HT-29 (cell line): ENCODE data around the gene MED27. TPM values are rescaled to one million over a fixed set of nuclear protein-coding genes. Genes with fewer than 3 reads are reported as not detected.
"Not testable (repeated sequence)": the region's sequence is repeated elsewhere in the genome, so short reads cannot be mapped to it uniquely, and the experiment has no call there.

Experiments used
- DNase-seq: peaks from one replicate; pipeline ENCODE4 v3.0.0-alpha.2; 2015; ENCODE audit warnings: low spot score
- total RNA-seq: library from RNA; depleted of rRNA; stranded (reverse); fragments of >200 nt; shearing (Covaris generic); gene quantifications from 2 replicates; pipeline ENCODE4 v1.2.3, GENCODE V29; 2014

Gene MED27
- total RNA-seq, 1 experiment from 2014 or later: 26.7 TPM

- no peak for DNase-seq
These were observed 59.4 kb downstream of the MED27 start for GRCh38 chr9:132020272-132020671.

GRCh38 chr9:132019702-132020101, 60.0 kb downstream of the MED27 start:
- DNase-seq: no peak

DNA sequence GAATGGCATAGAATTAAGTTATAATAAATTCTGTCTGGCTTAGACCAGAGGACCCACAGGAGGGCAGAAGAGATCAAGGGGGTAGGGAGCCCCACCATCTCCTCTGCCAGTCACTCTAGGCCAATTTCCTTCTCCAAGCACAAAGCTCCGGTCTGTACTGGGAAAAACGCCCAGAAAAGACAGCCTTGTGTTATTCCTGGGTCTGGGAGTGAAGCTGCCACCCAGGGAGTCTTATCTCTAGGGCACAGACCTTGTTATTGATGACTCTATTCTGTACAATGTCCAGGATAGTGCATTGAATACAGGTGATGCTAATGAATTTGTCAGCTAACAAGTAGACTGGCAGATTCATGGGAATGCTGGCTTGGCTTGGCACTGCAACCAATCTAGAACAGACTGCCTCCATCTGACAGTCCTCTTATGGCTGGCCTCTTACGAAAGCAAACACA, 60.7 kb downstream of the MED27 start:
- DNase-seq: no peak

GRCh38 chr9:132016456-132016855, 63.2 kb downstream of the MED27 start:
- DNase-seq: no peak

DNA sequence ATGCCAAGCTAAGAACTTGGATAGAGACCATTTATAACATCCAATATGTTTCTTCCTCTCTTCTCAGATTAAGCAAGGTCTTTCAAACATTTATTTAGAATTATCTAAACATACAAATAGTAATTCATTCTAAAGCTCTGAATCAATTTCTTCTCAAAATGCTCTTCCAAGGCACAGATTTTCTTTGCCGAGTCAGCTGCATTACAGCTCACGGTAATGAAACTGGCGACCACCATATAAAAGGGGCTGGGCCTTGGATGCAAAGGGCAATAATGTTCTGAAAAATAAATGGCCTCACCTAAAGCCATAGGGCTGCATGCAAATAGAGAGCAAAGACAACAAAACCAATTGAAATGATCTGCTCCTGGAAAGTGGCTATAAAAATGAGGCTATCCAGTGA, 63.8 kb downstream of the MED27 start:
- no peak for DNase-seq

GRCh38 chr9:132014218-132014805, 65.4 kb downstream of the MED27 start:
- DNase-seq: no peak

DNA sequence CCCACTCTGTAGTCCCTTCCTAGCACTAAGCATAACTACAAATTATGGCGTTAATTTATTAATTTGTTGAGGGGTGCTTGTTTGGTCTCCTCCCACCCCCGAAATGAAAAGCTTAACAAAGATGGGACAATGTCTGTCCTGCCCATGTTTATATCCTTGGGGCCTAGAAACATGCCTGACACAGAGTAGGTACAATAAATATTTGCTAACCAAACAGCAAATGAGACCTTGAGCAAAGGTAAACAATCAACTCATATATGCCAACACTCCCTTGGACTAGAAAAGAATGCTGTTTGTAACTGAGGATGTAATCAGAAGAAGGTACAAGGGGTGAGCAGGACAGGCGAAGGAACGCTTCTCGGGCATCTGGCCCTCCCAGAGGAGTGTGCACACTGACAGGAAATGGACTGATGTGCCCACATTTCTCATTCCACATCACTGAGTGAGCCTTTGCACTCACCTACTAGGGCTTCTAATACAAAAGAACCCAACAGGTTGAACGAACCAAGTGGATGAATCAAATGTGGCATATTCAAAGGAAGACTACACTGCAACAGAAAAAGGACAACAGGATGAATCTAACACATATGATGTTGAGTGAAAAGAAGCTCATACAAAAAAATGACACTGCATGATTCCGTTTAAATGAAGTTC, 66.8 kb downstream of the MED27 start:
- DNase-seq: no peak

DNA sequence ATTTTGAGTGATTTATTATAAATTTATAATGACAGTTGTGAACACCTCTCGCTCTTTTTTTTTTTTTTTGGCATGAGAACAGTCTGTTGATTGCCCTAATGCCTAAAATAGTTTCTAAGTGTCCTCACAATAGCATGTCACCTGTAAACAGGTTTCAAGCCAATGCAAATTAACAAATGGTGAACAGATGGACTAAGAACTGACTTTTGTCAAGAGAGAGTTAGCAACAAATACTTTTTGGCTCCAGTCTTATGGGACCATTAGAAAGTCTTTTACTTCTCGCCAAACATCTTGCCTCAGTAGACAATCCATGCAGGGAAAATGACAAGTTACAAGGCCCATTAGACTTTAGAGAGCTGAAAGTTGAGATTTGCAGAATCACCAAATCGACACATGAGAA, 67.8 kb downstream of the MED27 start:
- DNase-seq: no peak

GRCh38 chr9:132011309-132011708, 68.4 kb downstream of the MED27 start:
- no peak for DNase-seq

GRCh38 chr9:132010201-132010600, 69.5 kb downstream of the MED27 start:
- DNase-seq: not testable (repeated sequence)

DNA sequence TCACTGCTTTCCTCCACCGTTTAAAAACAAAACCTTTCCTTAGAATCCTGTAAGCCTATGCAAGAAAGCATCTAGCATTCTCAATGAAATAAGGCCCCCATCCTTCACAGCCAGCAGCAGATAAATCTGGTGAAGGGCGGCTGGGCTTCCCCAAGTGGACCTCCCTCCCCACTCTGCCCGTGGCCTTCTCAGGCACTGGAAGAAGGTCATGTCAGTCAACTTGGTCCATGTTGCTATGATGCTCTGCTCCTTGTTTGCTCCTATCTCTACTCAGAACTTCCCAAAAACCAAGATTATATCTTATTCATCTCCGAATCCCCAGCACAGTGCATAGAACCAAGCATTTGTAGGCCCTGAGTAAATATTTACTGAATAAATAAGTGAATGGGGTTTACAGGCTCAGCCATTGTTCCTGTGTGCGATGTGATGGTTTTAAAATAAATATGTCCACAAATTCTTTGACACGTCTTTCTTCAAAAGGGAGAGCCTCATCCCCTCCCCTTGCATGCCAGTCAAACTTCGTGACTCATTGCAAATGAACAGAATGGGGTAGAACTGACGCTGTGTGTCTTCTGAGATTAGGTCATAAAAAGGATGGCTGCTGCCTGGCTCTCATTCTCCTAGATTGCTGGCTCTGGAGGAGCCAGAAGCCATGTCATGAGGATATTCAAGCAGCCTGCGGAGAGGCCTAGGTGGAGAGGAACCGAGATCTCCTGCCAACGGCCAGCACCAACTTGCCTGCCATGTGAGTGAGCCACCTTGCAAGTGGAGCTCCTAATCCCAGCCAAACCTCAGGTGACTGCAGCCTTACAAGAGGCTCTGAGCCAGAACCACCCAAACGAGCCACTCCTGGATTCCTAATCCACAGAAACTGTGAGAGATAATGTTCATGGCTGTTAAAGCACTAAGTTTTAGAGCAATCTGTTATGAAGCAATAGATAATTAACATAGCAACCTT, 70.5 kb downstream of the MED27 start:
- no peak for DNase-seq

DNA sequence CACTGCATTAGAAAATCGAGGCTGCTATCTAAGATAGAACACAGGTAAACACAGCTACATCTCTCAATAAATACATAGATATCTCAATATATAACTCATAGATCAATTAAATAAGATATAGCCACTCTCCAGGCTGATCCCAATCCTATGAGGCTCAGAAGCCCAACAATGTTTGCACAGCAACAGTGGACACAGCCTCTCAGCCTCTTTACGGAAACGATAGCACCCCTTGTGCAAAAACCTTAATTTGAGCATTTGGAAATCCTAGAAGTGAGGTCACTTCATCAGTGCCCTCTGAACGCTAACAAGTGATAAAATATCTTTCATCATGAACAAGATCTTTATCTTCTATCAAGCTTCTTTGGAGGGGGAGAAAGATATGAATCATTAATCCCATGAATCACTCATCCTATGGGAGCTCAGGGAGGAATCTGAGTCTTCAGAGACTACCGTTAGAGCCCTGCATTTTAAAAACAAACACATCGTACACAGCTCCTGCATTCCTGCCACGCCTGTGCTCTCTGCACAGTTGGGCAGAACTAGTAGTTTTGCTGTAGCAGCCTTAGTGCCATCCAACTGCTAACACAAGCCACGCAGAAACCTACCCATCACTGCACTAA, 71.4 kb downstream of the MED27 start:
- DNase-seq: no peak

- no peak for DNase-seq
These were observed 72.2 kb downstream of the MED27 start for GRCh38 chr9:132007371-132008025.

GRCh38 chr9:132006677-132007370, 72.8 kb downstream of the MED27 start:
- no peak for DNase-seq

DNA sequence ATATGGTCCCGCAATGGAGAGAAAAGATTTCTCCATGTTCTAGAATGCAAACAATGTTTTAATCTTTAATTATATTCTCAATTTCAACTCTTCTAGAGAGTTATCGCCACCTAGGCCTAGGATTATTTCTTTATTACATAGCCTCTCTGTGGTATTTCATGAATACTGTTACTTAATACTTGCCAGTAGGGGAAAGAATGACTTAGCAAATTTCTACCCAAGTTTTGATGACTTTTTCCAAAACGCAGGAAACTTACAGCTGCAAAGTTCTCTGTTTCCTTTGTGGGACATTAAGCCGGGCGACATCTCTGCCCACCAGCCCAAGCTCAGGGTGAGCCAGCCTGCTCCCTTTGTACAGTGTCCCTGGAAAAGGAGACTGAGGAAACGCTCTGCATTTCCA, 73.8 kb downstream of the MED27 start:
- no peak for DNase-seq

DNA sequence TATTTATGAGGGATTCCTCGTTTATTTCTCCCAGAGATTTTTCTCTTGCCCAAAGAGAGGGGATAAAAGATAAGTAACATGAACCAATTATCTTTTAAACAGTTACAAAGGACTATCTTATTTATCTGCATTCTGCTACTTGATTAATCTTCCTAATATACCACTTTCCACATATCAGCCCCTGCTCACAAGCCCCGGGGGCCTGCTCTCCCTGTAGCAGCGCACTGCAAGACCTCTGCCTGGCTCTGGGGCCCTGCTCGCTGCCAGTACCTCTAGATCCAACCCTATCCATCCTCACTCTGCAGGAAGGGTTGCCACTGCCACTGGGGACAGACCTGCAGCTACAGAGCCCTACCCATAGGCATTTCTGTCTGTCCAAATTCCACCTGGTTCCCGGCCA, 75.3 kb downstream of the MED27 start:
- no peak for DNase-seq

DNA sequence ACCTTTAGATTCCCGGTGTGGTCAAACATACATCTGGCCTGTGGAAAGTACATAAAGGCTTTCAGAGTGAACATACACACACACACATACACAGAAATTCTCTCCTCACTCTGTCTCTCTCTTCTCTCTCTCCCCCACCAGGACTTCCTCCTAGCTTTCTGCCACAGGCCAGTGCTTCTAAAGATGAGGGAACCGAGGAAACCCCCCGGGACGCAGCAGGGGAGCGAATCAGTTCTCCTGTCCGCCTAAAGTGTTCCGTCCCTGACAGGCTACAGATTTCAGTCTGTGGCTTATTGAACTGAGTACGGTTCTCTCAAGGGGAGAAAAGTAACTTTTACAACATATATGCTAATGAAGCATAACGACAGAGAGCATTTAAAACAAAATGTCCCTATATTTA, 75.8 kb downstream of the MED27 start:
- no peak for DNase-seq

DNA sequence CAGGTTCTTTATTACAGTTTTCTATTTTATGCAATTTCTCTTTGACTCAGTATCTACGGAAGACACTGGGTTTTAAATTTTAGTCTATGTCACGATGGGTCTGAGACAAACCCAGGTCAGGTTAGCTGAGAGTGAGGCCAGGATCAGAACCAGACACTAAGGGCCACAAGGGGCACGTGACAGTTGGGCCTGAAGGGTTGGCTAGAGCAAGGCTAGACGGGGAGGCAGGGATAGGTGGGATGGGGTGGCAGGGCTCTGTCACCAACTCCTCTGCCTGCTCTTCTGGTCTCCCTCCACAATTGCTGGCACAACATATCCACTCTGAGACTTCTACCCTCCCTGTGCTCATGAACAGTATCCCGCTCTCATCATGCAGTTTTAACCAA, 76.4 kb downstream of the MED27 start:
- DNase-seq: no peak

DNA sequence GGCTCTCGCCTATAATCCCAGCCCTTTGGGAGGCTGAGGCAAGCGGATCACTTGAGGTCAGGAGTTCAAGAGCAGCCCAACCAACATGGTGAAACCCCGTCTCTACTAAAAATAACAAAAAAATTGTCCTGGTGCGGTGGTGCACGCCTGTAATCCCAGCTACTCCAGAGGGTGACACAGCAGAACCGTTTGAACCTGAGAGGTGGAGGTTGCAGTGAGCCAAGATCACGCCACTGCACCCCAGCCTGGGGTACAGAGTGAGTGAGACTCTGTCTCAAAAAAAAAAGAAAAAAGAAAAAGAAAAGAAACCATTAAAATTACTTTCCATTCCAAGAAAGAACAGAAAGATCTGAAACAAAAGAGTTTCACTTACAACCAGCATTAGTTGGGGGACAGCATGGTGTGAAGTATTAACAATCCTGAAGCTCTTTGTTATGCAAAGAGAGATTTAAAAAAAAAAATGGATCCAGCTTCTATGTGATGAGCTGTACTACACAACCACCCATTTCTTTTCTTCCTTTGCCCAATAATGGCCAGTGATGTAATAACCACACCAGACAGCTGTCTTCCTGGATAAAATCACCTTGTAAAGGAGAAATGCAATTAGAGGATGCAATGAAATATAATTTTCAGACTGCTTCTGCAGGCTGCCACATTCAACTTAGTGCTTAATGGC, 76.9 kb downstream of the MED27 start:
- no peak for DNase-seq

DNA sequence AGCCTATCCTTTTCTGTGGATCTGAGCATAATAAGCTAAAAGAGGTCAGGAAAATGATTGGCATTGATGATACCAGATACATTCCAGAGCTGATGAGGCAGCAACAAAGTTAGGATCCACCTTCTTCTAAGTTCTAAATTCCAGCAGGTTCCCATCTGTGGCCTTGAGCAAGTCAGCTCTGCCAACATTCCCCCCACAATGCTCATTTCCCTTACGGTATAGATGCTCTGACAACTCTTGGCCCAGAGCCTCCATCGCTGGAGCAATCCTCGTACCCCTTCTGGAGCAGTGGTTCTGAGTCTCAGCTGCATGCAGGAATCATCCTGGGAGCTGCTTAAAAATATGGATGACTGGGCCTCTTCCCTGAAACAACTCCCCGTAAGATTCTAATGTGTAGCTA, 78.1 kb downstream of the MED27 start:
- DNase-seq: no peak
